Fibroblast of lung (primary cell): ENCODE results near the gene FAM174B.

Source experiments
- EZH2 ChIP-seq: IDR thresholded peaks from 2 replicates; pipeline ENCODE4 v1.5.1; 2012; ENCODE audit warnings: low read length, control low read depth, mild to moderate bottlenecking; ENCODE audit errors: missing control alignments
- TF ChIP-seq, protein P1 (sequence below), 2 donors: IDR thresholded peaks in 1 of 2; conservative IDR thresholded peaks in 1 of 2; 1 replicate in 1 of 2; 2 replicates in 1 of 2; pipeline ENCODE4 v1.5.1; 2011 to 2012; ENCODE audit warnings: low read length in 2 of 2, control low read depth in 1 of 2, inconsistent platforms in 1 of 2, low read depth in 1 of 2, mild to moderate bottlenecking in 1 of 2

DNA sequence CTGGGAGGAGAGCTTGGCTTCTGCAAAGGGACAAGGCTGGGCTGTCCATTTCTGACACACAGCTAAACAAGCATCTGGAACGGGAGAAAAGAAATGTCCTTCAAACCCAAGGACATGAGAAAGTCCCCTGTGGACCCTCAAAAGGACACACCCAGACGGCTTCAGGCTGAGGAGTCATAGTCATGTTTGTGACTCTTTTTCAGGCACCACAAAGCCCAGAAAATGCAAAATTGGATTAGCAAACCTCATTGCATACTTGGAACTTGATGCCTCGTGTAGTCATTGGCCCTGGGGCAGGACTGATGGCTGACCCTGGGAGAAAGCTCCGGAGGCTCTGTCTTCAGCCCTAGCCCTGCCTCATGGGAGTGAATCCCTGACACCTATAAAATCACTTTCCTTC lies 21.5 kb downstream of the FAM174B start:
- no peak for TF ChIP-seq EZH2
- TF ChIP-seq, protein P1, sequence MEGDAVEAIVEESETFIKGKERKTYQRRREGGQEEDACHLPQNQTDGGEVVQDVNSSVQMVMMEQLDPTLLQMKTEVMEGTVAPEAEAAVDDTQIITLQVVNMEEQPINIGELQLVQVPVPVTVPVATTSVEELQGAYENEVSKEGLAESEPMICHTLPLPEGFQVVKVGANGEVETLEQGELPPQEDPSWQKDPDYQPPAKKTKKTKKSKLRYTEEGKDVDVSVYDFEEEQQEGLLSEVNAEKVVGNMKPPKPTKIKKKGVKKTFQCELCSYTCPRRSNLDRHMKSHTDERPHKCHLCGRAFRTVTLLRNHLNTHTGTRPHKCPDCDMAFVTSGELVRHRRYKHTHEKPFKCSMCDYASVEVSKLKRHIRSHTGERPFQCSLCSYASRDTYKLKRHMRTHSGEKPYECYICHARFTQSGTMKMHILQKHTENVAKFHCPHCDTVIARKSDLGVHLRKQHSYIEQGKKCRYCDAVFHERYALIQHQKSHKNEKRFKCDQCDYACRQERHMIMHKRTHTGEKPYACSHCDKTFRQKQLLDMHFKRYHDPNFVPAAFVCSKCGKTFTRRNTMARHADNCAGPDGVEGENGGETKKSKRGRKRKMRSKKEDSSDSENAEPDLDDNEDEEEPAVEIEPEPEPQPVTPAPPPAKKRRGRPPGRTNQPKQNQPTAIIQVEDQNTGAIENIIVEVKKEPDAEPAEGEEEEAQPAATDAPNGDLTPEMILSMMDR (conservative IDR thresholded peaks at IDR 0.05 in 1 of 2, IDR thresholded peaks at IDR 0.05 in 1 of 2; ENCODE audit: low read depth in 1 of 2, low read length in 2 of 2) = no peak
